ENCODE measurements around the gene PHYH. TPM values are rescaled to one million over a fixed set of nuclear protein-coding genes. Genes with fewer than 3 reads are reported as not detected.

Gene PHYH
- total RNA-seq, 1 experiment from 2014 or later = 13.2 TPM

DNA sequence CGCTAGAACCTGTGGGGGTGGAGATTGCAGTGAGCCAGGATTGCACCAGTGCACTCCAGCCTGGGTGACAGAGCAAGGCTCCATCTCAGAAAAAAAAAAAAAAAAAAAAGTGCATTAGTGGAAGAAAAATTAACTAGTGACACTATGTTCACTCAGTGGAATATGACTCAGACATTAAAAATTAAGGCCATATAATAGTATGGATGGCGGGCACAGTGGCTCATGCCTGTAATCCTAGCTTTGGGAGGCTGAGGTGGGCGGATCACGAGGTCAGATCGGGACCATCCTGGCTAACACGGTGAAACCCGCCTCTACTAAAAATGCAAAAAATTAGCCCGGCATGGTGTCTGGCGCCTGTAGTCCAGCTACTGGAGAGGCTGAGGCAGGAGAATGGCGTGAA, 3.4 kb downstream of the PHYH start:
- Histone ChIP-seq H3K79me2 (ENCODE audit: low read length) (no peaks in the 10 kb centered on the region), H3K9ac (ENCODE audit: low read length) (no peak overlapping the region), H3K4me3 (ENCODE audit: low read length) (no peak overlapping the region), H3K27ac (ENCODE audit: low read length) (no peak overlapping the region), H3K9me3 (ENCODE audit: low read length) (no peaks in the 10 kb centered on the region), H3K27me3 (ENCODE audit: low read length) (no peaks in the 10 kb centered on the region), H4K20me1 (ENCODE audit: low read length) (no peaks in the 10 kb centered on the region), H3K4me1 (ENCODE audit: insufficient read depth, low read length) (peaks cover 2% of the 10 kb centered on the region; the same call in 1 of the 2 replicates), H3K36me3 (ENCODE audit: low read depth, low read length) (no peaks in the 10 kb centered on the region), H3F3A (ENCODE audit: low read length, unreplicated experiment) (no peaks in the 10 kb centered on the region), H2AFZ (ENCODE audit: low read length) (no peak overlapping the region), H3K9me2 (replicated peaks; ENCODE audit: low read length) (no peaks in the 10 kb centered on the region), H3K4me2 (ENCODE audit: low read length) (no peak overlapping the region)
- intact Hi-C loops (cut with micrococcal nuclease) = no loop called here
- DNase-seq (no peak), ATAC-seq (no peak)
- no peak for TF ChIP-seq EZH2 (IDR thresholded peaks at IDR 0.05; ENCODE audit: low read length, unreplicated experiment)
- no peak for TF ChIP-seq CTCF (conservative IDR thresholded peaks at IDR 0.05; ENCODE audit: low read depth, low read length)
- TF ChIP-seq EZH2phosphoT487 (IDR thresholded peaks at IDR 0.05; ENCODE audit: borderline replicate concordance, low read length) = no peak
- CTCF ChIA-PET = no interaction called here
- no TSS peak for BruUV-seq (replicated peaks)
- POLR2A ChIA-PET (ENCODE audit: unreplicated experiment) = no interaction called here

DNA sequence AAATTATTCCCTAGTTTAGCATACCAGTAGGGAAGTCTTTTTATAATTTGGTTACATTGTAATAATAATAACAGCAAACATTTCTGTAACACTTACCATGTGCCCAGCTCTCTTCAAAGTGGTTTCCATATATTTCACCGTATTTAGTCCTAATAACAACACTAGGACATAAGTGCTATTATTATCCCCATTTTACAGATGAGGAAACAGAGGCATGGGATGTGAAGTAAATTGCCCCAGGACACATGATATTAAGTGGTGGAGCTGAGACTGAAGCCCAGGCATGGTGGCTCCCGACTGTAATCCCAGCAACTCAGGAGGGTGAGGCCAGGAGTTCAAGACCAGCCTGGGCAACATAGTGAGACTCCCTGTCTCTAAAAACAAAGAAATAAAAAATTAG, 5.1 kb downstream of the PHYH start:
- H3K4me2 ChIP-seq (ENCODE audit: low read length) = no peak overlapping the region
- intact Hi-C loops (cut with micrococcal nuclease) = no loop called here
- no peaks in the 10 kb centered on the region for H4K20me1 ChIP-seq (ENCODE audit: low read length)
- no peaks in the 10 kb centered on the region for H3K9me3 ChIP-seq (ENCODE audit: low read length)
- no peaks in the 10 kb centered on the region for H3K9me2 ChIP-seq (replicated peaks; ENCODE audit: low read length)
- no peak for TF ChIP-seq CTCF (conservative IDR thresholded peaks at IDR 0.05; ENCODE audit: low read depth, low read length)
- no peak for TF ChIP-seq EZH2phosphoT487 (IDR thresholded peaks at IDR 0.05; ENCODE audit: borderline replicate concordance, low read length)
- TF ChIP-seq EZH2 (IDR thresholded peaks at IDR 0.05; ENCODE audit: low read length, unreplicated experiment) = no peak
- POLR2A ChIA-PET (ENCODE audit: unreplicated experiment) = no interaction called here
- H3K36me3 ChIP-seq (ENCODE audit: low read depth, low read length) = no peaks in the 10 kb centered on the region
- H3K4me1 ChIP-seq (ENCODE audit: insufficient read depth, low read length) = no peaks in the 10 kb centered on the region
- no peak overlapping the region for H3K4me3 ChIP-seq (ENCODE audit: low read length)
- no peaks in the 10 kb centered on the region for H3F3A ChIP-seq (ENCODE audit: low read length, unreplicated experiment)
- no peak for DNase-seq
- no peaks in the 10 kb centered on the region for H3K27me3 ChIP-seq (ENCODE audit: low read length)
- ATAC-seq = no peak
- no peaks in the 10 kb centered on the region for H3K79me2 ChIP-seq (ENCODE audit: low read length)
- BruUV-seq (replicated peaks) = no TSS peak
- H3K9ac ChIP-seq (ENCODE audit: low read length) = no peak overlapping the region
- no peak overlapping the region for H3K27ac ChIP-seq (ENCODE audit: low read length)
- CTCF ChIA-PET = no interaction called here
- H2AFZ ChIP-seq (ENCODE audit: low read length) = no peak overlapping the region

- DNase-seq (no peak), ATAC-seq (no peak)
- Histone ChIP-seq H4K20me1 (ENCODE audit: low read length) (no peaks in the 10 kb centered on the region), H3K4me3 (ENCODE audit: low read length) (no peak overlapping the region), H3K79me2 (ENCODE audit: low read length) (no peaks in the 10 kb centered on the region), H3K4me1 (ENCODE audit: insufficient read depth, low read length) (no peaks in the 10 kb centered on the region), H3K36me3 (ENCODE audit: low read depth, low read length) (no peaks in the 10 kb centered on the region), H3K27ac (ENCODE audit: low read length) (no peak overlapping the region), H3K9me2 (replicated peaks; ENCODE audit: low read length) (no peaks in the 10 kb centered on the region), H3F3A (ENCODE audit: low read length, unreplicated experiment) (no peaks in the 10 kb centered on the region), H3K9me3 (ENCODE audit: low read length) (no peaks in the 10 kb centered on the region), H2AFZ (ENCODE audit: low read length) (no peak overlapping the region), H3K9ac (ENCODE audit: low read length) (no peak overlapping the region), H3K4me2 (ENCODE audit: low read length) (no peak overlapping the region), H3K27me3 (ENCODE audit: low read length) (no peaks in the 10 kb centered on the region)
- POLR2A ChIA-PET (ENCODE audit: unreplicated experiment) = no interaction called here
- intact Hi-C loops (cut with micrococcal nuclease) = no loop called here
- CTCF ChIA-PET = no interaction called here
- no TSS peak for BruUV-seq (replicated peaks)
- TF ChIP-seq EZH2 (IDR thresholded peaks at IDR 0.05; ENCODE audit: low read length, unreplicated experiment) (no peak), EZH2phosphoT487 (IDR thresholded peaks at IDR 0.05; ENCODE audit: borderline replicate concordance, low read length) (no peak), CTCF (conservative IDR thresholded peaks at IDR 0.05; ENCODE audit: low read depth, low read length) (no peak)
These were observed 7.8 kb downstream of the PHYH start for GRCh38 chr10:13291821-13292773.
